ENCODE data around the gene ATP2B2.

ATP2B2 gene

DNA sequence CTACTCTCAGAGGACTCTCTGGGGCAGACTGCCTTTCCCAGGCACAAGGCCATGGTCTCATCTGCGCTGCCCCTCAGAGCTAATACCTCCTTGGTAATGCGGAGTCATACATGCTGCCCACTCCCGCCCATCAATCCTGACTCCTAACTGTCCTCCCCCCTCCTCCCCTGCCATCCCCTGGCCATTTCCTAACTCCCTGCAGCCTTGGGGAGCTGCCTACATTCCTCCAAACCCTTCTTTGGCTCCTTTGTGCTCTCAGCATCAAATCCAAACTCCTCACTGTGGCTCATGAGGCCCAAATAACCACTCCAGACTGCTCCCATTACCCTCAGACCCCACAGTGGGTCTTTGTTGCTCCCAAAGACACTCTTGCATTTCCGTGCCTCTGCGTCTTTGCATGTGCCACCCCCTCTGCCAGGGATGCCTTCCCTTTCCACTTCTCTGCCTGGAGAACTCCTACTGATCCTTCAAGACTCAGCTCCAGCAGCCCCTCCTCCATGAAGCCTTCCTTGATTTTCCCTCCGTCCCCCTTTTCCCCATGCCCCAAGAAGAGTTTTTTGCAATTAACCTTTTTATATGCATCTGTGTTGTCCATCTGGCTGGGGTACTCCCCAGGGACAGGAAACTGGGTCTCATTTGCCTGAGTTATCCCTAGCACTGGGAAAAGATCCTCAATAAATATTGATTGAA is 5.5 kb upstream of the ATP2B2 start:
- TF ChIP-seq MYC (IDR thresholded peaks at IDR 0.05; ENCODE audit: low read depth, low read length) (no peak), POLR2A (IDR thresholded peaks at IDR 0.05; ENCODE audit: extremely low read depth, insufficient read length) (no peak)
- TF ChIP-seq, protein P1, sequence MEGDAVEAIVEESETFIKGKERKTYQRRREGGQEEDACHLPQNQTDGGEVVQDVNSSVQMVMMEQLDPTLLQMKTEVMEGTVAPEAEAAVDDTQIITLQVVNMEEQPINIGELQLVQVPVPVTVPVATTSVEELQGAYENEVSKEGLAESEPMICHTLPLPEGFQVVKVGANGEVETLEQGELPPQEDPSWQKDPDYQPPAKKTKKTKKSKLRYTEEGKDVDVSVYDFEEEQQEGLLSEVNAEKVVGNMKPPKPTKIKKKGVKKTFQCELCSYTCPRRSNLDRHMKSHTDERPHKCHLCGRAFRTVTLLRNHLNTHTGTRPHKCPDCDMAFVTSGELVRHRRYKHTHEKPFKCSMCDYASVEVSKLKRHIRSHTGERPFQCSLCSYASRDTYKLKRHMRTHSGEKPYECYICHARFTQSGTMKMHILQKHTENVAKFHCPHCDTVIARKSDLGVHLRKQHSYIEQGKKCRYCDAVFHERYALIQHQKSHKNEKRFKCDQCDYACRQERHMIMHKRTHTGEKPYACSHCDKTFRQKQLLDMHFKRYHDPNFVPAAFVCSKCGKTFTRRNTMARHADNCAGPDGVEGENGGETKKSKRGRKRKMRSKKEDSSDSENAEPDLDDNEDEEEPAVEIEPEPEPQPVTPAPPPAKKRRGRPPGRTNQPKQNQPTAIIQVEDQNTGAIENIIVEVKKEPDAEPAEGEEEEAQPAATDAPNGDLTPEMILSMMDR (IDR thresholded peaks at IDR 0.05; ENCODE audit: low read depth, low read length) = no peak
- TF ChIP-seq, protein P2, sequence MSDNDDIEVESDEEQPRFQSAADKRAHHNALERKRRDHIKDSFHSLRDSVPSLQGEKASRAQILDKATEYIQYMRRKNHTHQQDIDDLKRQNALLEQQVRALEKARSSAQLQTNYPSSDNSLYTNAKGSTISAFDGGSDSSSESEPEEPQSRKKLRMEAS (IDR thresholded peaks at IDR 0.05; ENCODE audit: low read depth, low read length) = no peak
- H3K4me3 ChIP-seq (ENCODE audit: low read depth, low read length) = no peak overlapping the region
- DNase-seq (ENCODE audit: low read depth) = no peak

- no peak for TF ChIP-seq POLR2A (IDR thresholded peaks at IDR 0.05; ENCODE audit: extremely low read depth, insufficient read length)
- TF ChIP-seq, protein P1 (IDR thresholded peaks at IDR 0.05; ENCODE audit: low read depth, low read length) = no peak
- no peak for TF ChIP-seq MYC (IDR thresholded peaks at IDR 0.05; ENCODE audit: low read depth, low read length)
- TF ChIP-seq, protein P2 (IDR thresholded peaks at IDR 0.05; ENCODE audit: low read depth, low read length) = no peak
- H3K4me3 ChIP-seq (ENCODE audit: low read depth, low read length) = no peak overlapping the region
- DNase-seq (ENCODE audit: low read depth) = no peak
These were observed 4.8 kb upstream of the ATP2B2 start for GRCh38 chr3:10510086-10510742.

DNA sequence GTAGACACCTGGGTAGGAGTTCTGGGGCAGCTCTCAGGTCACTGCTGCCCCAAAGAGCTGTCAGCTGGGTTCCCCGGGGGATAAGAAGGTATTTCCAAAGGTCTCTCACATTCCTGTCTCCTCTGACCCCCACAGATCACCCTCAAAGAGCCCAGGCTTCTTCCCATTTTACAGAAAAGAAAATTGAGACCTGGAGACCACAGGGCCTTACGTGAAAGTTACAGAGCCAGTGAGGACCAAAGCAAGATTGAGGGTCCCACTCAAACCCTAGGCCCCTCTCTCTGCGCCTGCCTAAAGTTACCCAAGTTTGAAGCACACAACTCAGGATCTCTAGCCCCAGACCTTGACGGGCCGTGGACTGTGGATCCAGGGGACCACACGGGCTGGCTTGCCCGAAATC is 3.9 kb upstream of the ATP2B2 start:
- TF ChIP-seq MYC (IDR thresholded peaks at IDR 0.05; ENCODE audit: low read depth, low read length) (no peak), POLR2A (IDR thresholded peaks at IDR 0.05; ENCODE audit: extremely low read depth, insufficient read length) (no peak)
- TF ChIP-seq, protein P1 (IDR thresholded peaks at IDR 0.05; ENCODE audit: low read depth, low read length) = no peak
- TF ChIP-seq, protein P2 (IDR thresholded peaks at IDR 0.05; ENCODE audit: low read depth, low read length) = no peak
- DNase-seq (ENCODE audit: low read depth) = no peak
- H3K4me3 ChIP-seq (ENCODE audit: low read depth, low read length) = no peak overlapping the region

DNA sequence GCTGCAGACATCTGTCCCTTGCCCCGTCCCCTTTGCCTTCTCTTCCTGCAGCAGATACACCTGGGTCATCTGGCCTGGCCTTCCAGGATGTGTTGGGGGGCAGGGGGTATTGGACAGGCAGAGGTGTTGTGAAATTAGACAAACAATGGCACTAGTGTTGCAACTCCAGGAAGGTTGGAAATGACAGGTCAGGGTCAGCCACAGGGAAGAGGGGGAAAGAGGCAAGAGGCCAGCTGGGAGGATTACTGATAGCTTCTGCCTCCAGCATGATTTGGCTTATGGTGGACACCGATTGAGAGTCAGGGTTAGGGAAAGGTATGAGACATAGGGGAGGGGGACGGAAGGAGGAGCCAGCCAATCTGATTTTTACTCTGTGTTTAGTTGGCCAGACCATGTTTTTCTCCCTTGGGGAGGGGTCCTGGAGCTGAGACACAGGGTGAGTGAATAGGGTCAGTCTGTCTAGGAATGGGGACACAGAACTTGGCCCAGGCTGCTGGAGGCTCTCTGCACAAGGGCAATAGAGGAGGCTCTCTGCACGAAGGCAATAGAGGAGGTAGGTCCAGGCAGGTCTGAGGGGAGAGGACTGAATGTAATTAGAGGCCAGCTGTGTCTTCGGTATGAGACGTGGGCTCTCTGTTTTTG is 3.4 kb upstream of the ATP2B2 start:
- no peak overlapping the region for H3K4me3 ChIP-seq (ENCODE audit: low read depth, low read length)
- no peak for DNase-seq (ENCODE audit: low read depth)
- TF ChIP-seq POLR2A (IDR thresholded peaks at IDR 0.05; ENCODE audit: extremely low read depth, insufficient read length) (no peak), MYC (IDR thresholded peaks at IDR 0.05; ENCODE audit: low read depth, low read length) (no peak)
- TF ChIP-seq, protein P1 (IDR thresholded peaks at IDR 0.05; ENCODE audit: low read depth, low read length) = no peak
- TF ChIP-seq, protein P2 (IDR thresholded peaks at IDR 0.05; ENCODE audit: low read depth, low read length) = no peak

DNA sequence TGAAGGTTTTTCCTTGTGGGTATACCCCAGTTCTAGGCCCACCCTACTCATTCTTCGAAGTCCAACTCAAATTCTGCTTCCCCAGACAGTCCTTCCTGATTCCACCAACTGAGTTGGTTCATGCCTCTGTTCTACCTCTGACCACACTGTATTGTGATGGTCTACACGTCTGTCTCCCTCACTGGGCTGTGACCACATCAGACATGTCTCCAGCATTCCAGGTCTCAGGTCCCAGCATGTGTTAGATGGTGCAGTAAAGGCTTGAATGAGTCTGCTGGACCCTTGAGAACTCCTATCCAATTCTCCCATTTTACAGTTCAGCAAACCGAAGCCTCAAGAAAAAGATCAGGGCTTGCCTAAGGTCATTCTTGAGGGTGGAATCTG is 2.8 kb upstream of the ATP2B2 start:
- no peak for TF ChIP-seq MYC (IDR thresholded peaks at IDR 0.05; ENCODE audit: low read depth, low read length)
- TF ChIP-seq, protein P2 (IDR thresholded peaks at IDR 0.05; ENCODE audit: low read depth, low read length) = no peak
- TF ChIP-seq, protein P1 (IDR thresholded peaks at IDR 0.05; ENCODE audit: low read depth, low read length) = no peak
- no peak for TF ChIP-seq POLR2A (IDR thresholded peaks at IDR 0.05; ENCODE audit: extremely low read depth, insufficient read length)
- H3K4me3 ChIP-seq (ENCODE audit: low read depth, low read length) = no peak overlapping the region
- no peak for DNase-seq (ENCODE audit: low read depth)
